ENCODE results near the gene SNTG2.

Gene SNTG2

DNA sequence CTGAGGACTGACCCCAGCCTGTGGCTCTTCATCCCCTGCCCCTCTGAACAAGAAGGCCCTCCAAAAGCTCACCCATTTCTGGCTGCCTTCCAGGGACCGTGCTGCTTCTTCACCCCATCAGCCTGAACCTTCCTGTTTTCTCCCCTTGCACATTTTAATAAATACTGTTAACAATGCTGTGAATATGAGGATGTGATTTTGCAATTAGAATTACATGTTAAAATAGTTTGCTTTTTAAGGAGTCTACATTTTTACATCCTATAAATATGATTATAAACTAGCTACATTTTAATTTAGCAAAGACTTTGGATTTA is 4.0 kb downstream of the SNTG2 start:
- no peak for DNase-seq

DNA sequence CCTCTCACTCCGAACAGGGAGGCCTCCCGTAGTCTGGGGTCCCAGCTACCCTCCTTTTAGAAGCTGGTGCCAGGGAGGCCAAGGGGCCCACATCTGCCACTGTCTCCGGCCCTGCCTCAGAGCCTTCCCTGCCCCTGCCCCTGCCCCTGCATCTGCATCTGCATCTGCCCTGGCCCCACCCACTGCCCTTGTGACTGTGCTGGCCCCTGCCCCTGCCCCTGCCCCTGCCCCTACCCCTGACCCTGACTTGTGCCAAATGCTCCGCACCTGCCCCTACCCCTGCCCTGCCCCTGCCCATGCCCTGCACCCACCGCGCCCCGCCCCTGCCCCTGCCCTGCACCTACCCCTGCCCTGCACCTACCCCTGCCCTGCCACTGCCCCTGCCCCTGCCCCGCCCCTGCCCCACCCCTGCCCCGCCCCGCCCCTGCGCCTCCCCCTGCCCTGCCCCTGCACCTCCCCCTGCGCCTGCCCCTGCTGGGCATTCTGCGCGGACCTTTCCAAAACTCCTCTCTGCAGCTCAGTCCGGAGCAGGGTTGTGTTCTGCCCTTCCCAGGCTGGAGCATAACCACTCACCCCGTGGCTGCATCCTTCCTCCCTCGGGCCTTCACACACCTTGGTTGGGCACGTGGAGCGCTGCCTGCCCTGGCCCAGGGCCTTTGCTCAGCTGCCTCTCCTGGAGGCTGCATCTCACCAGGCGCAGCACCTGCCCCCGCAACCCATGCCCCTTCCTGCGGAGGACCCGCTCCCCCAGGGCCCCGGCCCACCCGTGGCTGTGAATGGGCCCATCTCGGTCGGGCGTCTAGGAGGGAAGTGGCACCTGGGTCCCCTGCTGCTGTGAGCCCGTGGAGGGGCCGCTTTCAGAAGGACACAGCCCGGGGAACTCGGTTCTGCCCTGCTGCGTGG is 5.4 kb downstream of the SNTG2 start:
- no peak for DNase-seq

DNA sequence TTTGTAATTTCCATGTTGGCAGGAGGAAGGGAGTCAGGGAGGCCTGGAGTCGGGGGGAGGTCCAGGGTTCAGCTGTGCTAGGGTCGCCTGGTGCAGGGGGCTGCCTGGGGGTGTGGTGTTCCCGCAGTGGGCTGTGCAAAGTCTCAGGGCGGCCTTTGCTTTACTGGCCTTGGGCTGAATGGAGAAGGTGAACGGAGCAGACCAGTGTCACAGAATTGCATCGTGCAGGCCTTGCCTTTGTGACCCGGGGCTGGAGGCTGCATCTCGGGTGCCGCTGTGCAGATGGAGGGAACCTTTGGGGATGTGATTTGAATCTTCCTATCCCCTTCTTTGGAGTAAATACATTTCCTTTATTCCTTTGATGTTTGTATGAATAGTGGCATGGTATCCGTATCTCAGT is 8.8 kb downstream of the SNTG2 start:
- no peak for DNase-seq

DNA sequence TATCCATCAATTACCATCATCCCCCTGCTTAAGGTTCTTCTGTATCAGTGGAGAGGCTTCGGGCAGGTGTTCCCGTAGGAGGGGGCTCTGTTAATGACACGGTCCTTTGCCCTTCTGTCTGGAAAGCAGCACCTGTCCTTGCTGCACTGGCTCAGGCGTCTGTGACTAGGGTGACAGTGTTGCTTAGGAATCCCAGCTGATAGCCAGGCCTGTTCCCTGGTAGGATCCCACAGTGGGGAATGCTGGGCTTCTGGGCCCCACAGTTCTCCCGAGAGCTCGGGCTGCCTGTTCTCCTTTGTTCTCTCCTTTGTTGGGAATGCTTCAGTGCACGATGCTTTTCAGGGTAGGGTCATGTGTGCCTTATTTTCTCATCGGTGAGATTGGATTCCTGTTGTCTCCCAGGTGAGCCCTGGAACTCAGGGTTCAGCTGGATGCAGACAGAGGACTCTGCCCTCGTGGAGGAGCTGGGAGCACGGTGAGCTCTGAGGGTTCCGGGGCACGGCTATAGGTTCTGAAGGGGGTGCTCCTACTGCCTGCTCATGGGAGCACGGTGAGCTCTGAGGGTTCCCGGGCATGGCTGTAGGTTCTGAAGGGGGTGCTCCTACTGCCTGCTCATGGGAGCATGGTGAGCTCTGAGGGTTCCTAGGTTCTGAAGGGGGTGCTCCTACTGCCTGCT is 9.6 kb downstream of the SNTG2 start:
- no peak for DNase-seq

DNA sequence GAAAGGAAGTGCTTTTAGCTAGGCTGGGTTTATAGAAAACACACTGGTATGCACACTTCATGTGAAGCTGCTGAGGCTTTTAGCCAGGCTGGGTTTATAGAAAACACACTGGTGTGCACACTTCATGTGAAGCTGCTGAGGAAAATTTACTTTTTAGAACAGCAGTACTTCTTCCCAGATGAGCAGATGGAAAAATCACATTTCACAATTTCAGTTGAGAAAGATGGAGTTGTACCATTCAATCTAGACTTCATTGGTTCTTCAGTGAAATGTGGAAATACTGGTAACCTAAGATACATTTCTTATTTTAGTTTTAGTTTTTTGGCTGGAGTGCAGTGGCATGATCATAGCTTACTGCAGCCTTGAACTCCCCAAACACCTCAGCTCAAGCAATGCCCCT is 11.1 kb downstream of the SNTG2 start:
- DNase-seq = no peak

DNA sequence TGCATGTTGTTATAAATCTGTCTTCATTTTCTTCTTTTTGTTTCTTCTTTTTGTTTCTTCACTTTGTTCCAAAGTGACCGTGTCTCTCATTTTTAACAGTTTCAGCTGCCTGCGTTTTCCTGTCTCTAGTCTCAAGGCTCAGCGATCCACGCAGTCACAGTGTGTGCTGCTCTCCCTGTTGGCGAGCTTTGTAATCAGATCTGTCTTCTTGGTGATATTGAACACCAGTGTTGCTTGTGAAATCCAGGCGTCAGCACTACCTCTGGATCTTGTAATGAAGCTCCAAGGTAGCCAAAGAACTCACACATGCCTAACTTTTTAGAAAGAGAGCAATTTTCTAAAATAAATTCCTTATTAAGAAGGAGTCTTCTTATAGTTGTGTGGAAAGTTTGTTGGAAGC is 13.2 kb downstream of the SNTG2 start:
- no peak for DNase-seq

DNA sequence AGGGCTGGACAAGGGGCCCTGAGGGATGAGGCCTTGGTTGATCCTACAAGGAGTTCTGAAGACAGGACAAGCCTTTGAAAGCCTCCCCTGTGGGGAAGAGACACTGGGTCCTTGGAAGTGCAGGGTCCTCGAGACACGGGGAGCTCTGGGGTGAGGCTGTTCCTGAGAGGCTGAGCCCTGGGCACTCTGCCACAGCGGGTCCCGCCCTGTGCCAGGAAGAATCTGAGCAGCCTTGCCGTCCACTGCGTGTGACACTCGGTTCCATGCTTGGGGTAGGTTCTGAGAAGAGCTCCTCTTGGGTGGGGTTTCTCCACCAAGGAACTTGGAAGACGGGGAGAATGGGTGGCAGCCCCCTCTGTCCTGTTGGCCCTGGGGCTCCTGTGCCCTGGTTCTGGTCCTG is 13.9 kb downstream of the SNTG2 start:
- no peak for DNase-seq

DNA sequence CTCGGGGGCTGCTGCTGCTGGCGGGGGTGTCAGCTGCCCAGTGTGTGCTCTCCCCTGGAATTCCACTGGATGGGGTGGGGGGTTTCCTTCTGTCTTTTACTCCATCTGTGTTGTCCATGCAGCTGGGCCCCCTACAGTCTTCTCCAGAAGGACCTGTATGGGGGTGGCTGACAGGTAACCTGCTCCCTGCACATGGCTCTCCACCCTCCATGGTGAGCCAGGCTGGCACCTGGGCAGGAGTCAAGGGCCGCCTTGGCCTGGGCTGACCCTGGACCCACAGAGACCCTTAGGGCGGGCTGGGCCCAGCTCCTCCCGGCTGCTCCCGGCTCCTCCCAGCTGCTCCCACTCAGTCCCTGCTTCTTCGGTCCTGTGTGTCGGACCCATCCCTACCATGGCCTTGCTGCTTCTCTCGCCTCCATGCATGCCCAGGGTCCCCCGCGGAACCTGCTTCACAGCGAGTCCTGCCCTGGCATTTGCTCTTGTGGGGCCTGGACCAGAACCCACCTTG is 15.0 kb downstream of the SNTG2 start:
- DNase-seq = no peak

DNA sequence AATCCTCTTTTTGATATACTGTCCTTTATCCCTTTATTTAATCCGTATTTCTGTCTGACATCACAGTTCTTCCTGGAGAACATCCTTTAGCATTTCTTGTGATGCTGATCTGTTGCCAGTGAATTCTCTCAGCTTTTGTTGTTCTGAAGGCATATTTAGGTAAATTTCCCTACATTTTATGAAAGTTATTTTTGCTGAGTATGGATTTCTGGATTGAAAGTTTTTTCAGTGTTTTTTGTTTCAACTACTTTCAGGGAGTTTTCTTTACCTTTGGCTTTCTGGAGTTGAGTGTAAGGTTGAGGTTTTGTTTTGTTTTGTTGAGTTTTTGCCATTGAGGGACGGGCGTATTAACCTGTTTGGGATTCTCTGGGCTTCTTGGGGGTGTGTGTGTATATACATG is 22.5 kb downstream of the SNTG2 start:
- DNase-seq = no peak

DNA sequence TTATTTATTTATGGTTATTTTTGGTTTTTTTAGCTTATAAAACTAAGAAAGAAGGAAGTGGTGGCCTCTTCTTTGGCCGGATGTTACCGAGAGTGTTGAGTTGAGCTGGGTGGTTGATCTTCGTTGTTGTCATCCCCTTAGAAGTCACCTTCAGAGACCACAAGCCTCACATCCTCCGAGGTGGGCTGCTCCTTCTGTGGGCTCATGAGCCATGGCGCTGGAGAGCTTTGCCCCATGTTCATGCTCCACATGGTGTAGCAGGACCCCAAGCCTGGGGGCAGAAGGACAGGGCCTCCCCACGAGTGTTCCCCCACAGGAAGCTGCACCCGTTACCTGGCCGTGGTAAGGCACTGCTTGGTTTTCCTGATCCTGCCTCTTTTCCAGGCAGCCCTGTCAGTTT is 23.4 kb downstream of the SNTG2 start:
- no peak for DNase-seq

DNA sequence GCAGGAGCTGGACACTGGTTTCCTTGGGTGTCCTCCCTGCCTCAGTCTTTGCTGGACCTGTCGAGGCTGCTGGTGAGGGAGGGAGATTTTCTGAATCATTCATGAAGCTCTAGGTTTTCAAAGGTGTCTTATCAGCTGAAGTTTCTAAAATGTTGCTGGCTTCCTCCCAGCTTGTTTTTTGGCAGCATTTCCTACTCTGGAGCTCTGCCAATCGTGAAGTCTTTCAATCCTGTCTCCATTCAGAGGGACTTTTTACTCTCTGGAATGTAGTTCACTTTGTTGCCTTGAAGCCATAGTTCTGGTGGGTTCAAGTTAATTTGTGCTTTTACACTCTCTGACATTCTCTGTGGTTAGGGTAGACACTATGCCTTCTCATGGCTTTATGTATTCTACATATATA is 23.9 kb downstream of the SNTG2 start:
- no peak for DNase-seq

DNA sequence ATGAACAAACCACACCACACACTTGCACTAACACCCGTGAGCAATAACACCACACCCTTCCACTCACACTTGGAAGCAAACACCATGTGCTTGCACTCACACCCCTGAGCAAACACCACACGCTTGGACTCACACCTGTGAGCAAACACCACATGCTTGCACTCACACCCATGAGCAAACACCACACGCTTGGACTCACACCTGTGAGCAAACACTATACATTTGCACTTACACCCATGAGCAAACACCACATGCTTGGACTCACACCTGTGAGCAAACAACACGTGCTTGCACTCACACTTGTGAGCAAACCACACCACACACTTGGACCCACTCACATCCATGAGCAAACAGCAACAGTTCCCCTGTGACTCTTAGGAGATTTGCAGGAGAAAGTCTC is 24.4 kb downstream of the SNTG2 start:
- no peak for DNase-seq

DNA sequence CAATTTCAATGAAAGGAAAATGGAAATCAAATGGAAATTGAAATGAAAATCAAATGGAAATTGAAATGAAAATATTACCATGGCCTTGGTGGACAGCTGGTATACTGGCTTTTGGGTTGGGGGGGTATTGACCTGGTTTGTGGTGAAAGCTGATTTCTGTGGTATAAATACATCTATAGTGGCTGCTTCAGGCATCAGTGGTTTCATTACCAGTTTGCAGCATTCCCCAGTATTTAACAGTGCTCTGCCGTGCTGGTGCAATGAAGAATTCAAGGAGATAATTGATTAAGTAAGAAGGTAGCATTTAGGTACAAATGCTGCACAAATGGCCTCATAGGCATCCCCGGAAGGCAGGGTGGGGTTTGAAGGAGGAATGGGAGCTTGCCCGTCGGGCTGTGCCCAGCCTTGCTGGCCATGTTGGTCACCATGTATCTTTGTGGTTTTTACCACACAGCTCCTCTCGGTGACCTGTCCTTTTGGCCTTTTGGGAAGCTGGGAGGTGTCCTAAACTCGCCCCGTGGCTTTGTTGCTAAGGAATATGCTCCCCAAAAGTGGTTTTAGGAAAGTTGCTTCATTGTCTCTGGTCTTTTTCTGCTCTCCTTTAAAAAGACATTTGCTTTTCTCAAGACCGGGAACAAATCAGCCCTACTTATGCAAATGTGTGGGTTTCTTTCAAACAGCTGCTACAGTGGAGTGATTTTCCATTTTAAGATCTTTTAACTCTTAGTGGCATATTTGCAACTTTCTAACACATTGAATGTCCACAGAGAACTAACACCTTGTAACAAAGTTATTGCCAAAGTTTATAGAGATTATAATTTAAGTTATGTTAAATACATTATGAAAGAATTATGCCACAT is 28.6 kb downstream of the SNTG2 start:
- DNase-seq = no peak

DNA sequence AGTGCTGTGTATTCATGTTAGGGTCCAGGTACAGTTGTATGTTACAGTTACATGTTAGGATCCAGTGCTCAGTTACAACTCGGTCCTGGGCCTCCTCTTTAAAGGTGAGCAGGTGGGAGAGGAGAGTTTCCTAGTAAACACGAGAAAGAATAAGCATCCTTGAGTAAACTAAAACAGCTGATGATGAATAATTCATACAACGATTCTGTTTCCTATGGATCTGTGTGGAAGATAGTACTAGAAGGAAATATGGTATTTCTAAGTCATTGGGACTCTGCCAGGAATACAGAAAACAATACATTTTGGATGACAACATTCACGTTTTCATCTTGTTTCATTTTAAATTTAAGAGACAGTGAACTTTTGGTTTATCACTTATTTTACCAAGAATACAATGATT is 29.5 kb downstream of the SNTG2 start:
- no peak for DNase-seq

DNA sequence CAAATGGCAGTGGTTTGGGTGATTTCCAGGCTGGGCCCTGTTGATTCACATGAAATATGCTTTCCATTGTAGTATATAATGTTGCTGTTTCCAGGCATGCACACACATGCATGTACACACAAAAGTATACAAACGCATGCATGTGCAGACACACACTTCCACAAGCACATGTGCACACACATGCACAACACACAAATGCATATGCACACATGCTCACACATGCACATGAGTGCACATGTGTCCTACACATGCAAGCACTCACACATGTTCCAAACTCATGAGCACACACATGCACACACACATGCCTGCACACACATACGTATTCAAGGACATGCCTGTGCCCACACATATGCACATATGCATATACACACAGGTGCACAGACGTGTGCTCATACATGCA is 30.6 kb downstream of the SNTG2 start:
- DNase-seq = no peak

DNA sequence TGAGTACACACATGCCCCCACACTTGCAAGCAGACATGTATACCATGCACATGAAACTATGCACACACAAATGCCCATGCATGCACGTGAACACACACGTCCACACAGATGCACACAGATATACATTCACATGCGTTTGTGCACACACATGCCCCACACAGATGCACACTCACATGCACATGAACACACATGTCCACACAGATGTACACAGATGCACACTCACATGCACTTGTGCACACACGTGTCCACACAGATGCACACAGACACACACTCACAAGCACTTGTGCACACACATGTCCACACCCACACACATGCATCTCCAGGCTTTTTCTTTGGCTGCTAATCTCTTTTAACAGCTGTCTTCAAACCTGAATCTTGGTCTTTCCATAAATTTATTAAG is 31.1 kb downstream of the SNTG2 start:
- no peak for DNase-seq

DNA sequence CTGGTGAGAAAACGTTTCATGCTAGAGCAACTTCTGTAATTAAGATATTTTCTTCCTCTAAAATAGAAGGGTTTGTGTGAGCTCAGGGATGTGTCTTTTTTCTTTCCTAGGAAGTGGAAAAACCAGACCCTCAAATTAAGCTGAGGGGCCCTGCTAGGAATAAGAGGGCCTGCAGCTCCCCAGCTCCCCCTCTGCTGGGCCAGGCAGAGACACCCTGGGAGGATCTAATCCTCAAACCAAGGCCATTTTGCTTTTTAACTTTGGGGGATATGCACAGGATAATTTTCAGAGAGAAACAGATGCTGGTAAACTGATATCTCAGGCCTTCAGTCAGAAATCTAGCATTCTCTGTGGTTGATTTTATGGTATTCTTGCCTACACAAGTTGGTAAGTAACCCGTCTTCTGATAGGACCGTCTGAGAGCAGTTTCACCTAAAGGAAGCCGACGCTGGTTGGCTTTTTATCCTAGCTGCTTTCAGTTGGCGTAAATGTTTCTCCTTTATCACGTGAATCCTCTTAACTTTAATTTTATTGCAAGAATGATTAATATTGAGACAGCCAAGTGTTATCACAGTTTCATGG is 34.8 kb downstream of the SNTG2 start:
- no peak for DNase-seq

DNA sequence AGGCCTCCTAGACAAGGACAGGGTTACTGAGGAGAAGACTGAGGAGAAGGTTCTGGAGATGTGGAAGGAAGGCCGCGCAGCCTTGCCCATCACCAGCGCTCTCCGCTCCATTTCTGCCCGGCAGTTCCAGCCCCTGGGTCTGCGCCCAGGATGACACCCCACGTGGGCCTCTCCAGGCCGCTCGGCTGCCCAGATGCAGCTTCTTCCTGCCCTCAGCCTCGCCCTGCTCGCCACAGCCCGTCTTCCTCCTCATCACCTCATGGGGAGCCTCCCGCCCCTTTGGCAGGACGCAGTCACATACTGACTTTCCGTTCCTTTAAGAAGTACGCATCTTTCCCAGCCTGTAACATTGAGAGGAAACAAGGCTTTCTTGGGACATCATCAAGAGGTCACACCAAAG is 37.1 kb downstream of the SNTG2 start:
- DNase-seq = no peak

DNA sequence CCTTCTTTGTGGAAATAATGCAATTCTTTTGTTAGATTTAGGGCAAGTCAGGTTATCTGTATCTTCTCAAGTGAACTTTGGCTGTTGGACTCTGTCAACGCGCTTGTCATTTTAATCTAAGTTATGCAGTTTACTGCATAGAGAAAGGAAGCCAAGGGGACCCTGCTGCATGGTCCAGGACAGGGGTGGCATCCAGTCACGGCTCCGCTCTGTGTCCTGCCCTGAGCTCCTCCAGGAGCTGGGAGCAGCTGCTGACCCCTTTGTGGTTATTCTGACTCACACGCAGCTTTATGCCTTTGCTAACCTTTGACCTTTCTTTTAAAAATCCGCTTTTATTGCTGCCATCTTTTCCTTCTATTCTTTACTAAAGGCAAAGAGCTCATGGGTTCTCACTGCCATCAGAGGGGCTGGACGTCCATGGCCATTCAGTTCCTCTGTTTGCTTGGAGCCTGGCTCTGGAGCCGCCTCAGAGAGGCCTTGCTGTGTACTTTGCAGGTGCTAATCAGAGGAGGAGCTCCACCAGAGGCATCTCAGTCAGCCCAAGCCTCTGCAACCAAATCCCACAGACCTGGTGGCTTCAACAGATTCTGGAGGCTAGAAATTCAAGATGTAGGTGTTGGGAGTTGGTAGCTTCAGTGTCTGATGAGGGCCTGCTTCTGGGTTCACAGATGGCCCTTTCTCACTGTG is 39.3 kb downstream of the SNTG2 start:
- DNase-seq = no peak

DNA sequence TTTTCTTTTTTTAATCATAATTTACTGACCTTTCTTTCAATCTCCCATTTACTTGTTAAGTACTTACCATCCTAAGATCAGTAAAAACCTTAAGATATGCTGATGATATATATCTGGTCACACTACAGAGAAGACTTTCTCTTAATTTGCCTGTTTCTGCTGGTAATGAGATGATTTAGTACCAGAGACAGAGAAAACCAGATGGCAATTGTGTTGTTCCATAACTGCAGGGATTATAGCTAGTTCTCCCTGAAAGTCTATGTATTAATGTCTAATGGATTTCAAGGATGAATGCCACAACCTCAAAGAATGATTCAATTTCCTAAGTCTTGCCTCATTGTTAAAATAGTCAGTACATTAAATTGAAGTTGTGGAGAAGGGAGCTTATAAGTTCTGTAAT is 40.3 kb downstream of the SNTG2 start:
- no peak for DNase-seq

DNA sequence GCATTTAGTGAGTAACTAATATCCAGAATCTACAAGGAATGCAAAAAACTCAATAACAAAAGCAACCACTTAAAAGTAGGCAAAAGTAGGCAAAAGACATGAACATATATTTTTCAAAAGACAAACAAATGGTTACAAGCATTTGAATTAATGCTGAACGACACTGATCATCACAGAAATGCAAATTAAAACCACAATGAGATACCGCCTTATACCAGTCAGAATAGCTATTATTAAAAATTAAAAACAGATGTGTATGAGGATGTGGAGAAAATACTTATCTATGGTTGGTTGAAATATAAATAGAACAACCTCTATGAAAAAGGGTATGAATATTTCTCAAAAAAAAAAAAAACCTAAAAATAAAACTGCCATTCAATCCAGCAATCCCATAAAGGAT is 51.7 kb downstream of the SNTG2 start:
- no peak for DNase-seq

DNA sequence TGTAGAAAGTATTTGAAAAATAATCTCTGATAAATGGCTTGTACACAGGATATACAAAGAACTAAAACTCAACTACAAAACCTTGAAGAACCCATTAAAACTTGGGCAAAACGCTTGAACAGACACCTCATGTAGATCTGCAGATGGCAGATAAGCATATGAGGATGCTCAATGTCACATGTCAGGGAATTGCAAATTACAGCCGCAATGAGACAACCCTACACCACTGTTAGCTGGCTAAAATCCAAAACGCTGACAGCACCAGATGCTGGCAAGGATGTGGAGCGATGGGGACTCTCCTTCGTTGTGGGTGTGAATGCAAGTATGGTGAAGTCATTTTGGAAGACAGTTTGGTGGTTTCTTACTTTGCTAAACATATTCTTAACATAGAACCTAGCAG is 53.7 kb downstream of the SNTG2 start:
- no peak for DNase-seq
